IPS-18a (cell line): Measurements from ENCODE around the gene CTTN.

Experiments
- H3K27ac ChIP-seq: one replicate; pipeline ENCODE4 v1.5.1; 2013; ENCODE audit warnings: low read length
- H3K27me3 ChIP-seq: one replicate; pipeline ENCODE4 v1.6.1; 2013; ENCODE audit warnings: mild to moderate bottlenecking, low read length; ENCODE audit not compliant: control insufficient read depth, insufficient read depth
- H3K36me3 ChIP-seq: one replicate; pipeline ENCODE4 v1.6.1; 2013; ENCODE audit warnings: low read depth, low read length; ENCODE audit not compliant: control insufficient read depth
- H3K4me1 ChIP-seq: one replicate; pipeline ENCODE4 v1.6.1; 2013; ENCODE audit warnings: low read depth, low read length; ENCODE audit not compliant: control insufficient read depth
- H3K4me3 ChIP-seq: one replicate; pipeline ENCODE4 v1.5.1; 2013; ENCODE audit warnings: low read length
- H3K9ac ChIP-seq: one replicate; pipeline ENCODE4 v1.6.1; 2013; ENCODE audit warnings: mild to moderate bottlenecking, low read length, moderate library complexity
- H3K9me3 ChIP-seq: one replicate; pipeline ENCODE4 v1.6.1; 2013; ENCODE audit warnings: low read depth, low read length; ENCODE audit not compliant: control insufficient read depth

Gene CTTN

DNA sequence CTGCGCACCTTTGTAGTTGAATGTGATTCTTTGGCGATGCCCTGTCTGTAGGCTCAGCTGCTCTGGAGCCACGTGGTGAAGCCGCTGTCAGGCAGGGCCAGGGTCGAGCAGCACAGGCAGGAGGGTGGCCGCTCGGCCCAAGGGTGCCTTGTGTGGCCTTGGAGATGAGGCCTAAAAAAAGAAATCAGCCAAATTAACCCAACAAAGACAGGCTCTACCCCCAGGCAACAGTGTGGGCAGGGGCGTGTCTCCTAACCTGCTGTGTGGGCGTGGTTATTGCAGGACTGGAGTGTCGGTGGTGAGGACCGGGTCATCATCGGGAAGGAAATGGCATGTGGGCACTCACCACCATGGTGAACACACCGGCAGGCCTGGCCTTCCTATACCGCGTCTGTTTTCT is 34.3 kb downstream of the CTTN start:
- Histone ChIP-seq H3K27me3 (no peaks in the 10 kb centered on the region), H3K27ac (no peak overlapping the region), H3K9me3 (no peaks in the 10 kb centered on the region), H3K9ac (no peak overlapping the region), H3K4me3 (no peak overlapping the region), H3K36me3 (peaks cover 80% of the 10 kb centered on the region), H3K4me1 (no peaks in the 10 kb centered on the region)

DNA sequence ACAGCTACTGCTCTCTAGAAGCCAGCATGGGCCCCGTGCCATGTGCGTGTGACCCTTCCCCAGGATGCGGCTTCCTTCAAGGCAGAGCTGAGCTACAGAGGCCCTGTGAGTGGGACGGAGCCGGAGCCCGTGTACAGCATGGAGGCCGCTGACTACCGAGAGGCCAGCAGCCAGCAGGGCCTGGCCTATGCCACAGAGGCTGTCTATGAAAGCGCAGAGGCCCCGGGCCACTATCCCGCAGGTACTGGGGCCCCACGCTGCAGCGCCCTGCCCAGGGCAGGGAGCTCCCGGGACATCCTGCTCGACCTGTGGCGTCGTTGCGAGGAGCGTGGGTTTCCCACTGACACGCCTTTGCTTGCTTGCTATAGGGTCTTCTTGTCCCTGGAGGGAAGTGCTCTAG is 34.7 kb downstream of the CTTN start:
- Histone ChIP-seq H3K4me1 (no peaks in the 10 kb centered on the region), H3K4me3 (no peak overlapping the region), H3K27ac (no peak overlapping the region), H3K9ac (no peak overlapping the region), H3K9me3 (no peaks in the 10 kb centered on the region), H3K36me3 (peaks cover 78% of the 10 kb centered on the region), H3K27me3 (no peaks in the 10 kb centered on the region)

DNA sequence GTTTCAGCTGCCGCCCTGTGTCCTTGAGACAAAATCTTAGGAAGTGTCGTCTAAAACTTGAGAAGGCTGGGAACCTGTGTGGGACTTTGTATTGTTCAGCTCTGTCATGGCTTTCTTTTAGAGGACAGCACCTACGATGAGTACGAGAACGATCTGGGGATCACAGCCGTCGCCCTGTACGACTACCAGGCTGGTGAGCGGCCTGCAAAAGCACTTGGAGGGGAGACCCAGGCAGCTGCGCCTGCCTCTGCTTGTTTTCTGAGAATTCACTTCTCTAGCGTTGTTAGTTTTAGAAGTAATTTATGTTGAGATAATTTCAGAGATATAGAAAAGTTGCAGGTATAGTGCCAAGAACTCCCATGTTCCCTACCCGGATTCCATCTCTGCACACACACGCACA is 35.2 kb downstream of the CTTN start:
- Histone ChIP-seq H3K9ac (no peak overlapping the region), H3K27ac (no peak overlapping the region), H3K36me3 (peaks cover 76% of the 10 kb centered on the region), H3K9me3 (no peaks in the 10 kb centered on the region), H3K4me1 (no peaks in the 10 kb centered on the region), H3K4me3 (no peak overlapping the region), H3K27me3 (no peaks in the 10 kb centered on the region)

DNA sequence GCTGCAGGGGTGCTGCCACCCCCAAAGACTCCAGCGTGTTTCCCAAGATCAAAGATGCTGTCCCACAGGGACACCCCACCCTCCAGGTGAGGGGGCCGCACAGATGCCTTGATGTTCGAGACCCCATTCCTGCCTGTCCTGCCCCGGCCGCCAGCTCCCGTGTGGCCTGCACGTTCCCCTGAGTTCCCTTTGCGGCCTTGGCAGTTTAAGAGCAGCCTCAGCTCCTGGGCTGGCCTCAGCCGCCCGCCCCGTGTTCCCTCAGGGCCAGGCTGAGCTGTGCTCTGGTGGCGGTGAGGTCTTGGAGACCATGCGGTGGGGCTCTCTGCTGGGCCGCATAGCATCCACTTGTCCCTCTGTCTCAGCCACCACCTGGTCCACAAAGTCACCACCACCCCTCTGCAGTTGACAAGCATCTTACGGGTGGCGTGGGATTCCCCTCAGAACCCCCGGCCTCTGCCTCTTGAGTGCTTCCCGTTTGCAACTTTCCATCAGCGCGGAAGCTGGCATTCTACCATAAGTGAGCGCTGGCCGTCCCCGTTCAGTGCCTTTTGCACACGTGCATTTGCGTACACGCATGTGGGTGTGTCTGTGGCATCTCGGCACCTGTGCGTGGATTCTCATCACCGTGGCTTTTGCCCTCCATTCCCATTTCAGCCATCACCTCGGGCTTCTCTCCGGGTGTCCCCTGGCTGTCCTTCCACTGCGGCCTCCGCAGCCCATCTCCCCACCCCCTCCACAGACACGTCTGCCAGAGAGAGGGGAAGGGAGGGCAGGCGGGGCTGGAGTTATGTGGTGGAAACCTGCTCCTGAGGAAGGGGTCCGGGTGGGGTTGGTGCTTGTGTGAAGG is 35.9 kb downstream of the CTTN start:
- Histone ChIP-seq H3K4me3 (no peak overlapping the region), H3K27ac (no peak overlapping the region), H3K4me1 (no peaks in the 10 kb centered on the region), H3K9me3 (no peaks in the 10 kb centered on the region), H3K36me3 (peaks cover 72% of the 10 kb centered on the region), H3K27me3 (no peaks in the 10 kb centered on the region), H3K9ac (no peak overlapping the region)

DNA sequence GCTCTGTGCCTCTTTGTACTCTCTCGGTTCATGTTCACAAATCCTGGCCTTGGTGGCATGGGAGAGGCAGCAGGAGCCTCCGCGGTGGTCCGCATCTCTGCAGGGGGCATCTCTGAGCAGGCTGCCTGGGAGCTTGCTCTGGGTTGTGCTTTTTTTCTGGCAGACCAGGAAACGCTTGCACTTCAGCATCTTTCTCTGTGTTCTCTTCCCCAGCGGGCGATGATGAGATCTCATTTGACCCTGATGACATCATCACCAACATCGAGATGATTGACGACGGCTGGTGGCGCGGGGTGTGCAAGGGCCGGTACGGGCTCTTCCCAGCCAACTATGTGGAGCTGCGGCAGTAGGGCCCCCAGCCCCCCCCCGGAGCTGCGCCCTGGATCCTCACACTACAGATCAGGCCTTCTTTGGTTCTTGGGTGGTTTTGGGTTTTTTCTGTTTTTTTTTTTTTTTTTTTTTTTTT is 36.5 kb downstream of the CTTN start:
- no peaks in the 10 kb centered on the region for H3K27me3 ChIP-seq
- no peak overlapping the region for H3K4me3 ChIP-seq
- no peaks in the 10 kb centered on the region for H3K4me1 ChIP-seq
- no peaks in the 10 kb centered on the region for H3K9me3 ChIP-seq
- H3K9ac ChIP-seq, result no peak overlapping the region
- H3K36me3 ChIP-seq, result peaks cover 68% of the 10 kb centered on the region
- no peak overlapping the region for H3K27ac ChIP-seq

DNA sequence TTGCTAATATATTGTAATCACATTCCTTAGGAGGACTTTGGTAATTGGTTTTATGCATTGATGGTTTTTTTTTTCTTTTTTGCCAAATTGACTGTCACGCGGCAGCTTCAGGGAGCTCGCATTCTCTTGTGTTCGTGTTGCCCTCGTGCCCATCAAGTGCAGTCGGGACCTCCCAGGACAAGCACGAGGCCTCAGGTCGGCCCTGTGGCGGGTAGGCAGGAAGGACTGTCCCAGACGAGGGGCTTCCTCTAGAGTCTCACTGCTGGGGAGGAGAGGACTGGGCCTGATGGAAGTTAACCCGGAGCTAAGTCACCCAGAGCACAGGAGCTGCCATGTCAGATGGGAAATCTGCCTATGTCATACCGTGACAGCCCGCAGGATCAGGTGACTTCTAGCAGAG is 37.0 kb downstream of the CTTN start:
- Histone ChIP-seq H3K9ac (no peak overlapping the region), H3K9me3 (no peaks in the 10 kb centered on the region), H3K27me3 (no peaks in the 10 kb centered on the region), H3K36me3 (peaks cover 63% of the 10 kb centered on the region), H3K4me1 (no peaks in the 10 kb centered on the region), H3K27ac (no peak overlapping the region), H3K4me3 (no peak overlapping the region)

DNA sequence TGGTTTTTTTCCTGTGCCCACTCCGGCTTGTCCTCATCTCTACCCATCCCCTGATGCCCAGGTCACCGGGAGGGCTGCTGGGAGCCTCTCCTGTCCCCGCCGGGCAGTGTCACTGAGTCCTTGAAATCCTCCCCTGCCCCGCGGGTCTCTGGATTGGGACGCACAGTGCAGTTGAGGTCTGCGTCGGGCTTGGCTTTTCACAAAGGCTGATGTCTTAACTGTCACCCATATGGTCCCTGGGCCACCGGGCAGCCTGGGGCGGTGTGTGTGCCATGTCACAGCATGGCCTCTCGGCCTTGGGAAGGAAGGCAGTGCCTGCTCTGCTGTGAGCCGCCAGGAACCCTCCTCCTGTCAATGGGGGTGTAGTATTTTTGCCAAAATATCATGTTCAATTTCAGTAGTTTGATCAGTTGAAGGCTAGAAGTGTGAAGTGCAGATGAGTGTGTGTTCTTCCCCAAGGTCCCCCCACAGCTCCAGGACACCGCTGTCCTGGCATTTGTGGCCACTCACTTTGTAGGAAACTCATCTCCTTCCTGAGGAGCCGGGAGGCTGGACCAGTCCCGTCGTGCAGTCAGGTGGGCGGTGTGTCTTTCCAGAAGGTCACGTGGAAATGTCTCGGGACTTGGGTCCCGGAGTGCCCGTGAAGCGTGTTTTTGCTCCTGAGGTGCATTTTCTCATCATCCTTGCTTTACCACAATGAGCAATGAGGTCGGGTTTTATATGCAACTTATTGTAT is 37.6 kb downstream of the CTTN start:
- H3K36me3 ChIP-seq, result peaks cover 57% of the 10 kb centered on the region
- H3K27ac ChIP-seq, result no peak overlapping the region
- no peak overlapping the region for H3K4me3 ChIP-seq
- H3K9me3 ChIP-seq, result no peaks in the 10 kb centered on the region
- H3K9ac ChIP-seq, result no peak overlapping the region
- H3K27me3 ChIP-seq, result no peaks in the 10 kb centered on the region
- H3K4me1 ChIP-seq, result no peaks in the 10 kb centered on the region

DNA sequence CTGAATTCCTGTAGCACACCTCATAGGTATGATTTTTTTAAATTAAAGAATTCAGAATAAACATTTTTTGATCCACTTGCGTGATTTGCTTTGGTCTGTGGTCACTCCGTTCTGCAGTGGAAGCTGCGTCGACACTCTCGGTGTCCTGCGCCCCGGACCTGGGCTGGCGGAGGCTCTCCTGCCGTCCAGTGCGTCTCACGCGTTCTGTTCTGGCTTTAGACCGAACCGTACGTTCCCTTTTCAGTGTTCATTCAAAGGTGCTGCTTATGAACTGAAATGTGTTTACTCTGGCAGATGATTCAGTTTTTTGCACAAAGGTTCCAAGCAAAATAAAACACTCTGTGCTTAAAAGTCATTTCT is 38.2 kb downstream of the CTTN start:
- no peaks in the 10 kb centered on the region for H3K9me3 ChIP-seq
- H3K4me1 ChIP-seq, result no peaks in the 10 kb centered on the region
- H3K9ac ChIP-seq, result no peak overlapping the region
- H3K36me3 ChIP-seq, result peaks cover 52% of the 10 kb centered on the region
- no peak overlapping the region for H3K27ac ChIP-seq
- H3K4me3 ChIP-seq, result no peak overlapping the region
- H3K27me3 ChIP-seq, result no peaks in the 10 kb centered on the region

DNA sequence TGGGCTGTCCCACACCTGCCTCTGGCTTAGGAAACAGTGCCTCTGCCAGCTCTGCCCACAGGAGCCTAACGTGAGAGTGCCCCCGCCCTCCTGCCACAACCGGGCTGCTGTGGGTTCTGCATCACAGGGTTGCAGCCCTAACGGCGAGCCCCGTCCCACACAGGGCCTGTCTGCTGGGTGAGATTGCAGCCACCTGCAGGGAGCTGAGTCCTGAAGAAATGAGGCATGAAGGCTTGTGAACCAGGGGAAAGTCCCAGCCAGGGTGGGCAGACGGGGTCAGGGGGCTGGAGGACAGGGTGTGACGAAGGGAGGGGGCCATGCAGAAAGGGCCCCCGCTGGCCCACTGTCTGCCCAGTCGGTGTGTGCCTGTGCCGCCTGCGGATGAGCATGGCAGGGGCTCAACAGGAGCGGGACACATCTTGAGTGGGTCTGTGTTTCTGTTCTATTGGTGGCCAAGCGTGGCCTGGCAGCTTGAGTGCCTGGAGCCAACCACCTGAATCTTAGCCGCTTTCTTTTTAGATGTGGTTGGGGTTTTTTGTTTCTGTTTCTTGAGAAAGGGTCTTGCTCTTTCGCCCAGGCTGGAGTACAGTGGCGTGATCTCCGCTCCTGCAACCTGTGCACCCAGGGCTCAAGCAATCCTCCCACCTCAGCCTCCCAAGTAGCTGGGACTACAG is 38.9 kb downstream of the CTTN start:
- no peak overlapping the region for H3K27ac ChIP-seq
- H3K9me3 ChIP-seq, result no peaks in the 10 kb centered on the region
- H3K36me3 ChIP-seq, result peaks cover 44% of the 10 kb centered on the region
- no peak overlapping the region for H3K4me3 ChIP-seq
- H3K4me1 ChIP-seq, result no peaks in the 10 kb centered on the region
- H3K9ac ChIP-seq, result no peak overlapping the region
- no peaks in the 10 kb centered on the region for H3K27me3 ChIP-seq

DNA sequence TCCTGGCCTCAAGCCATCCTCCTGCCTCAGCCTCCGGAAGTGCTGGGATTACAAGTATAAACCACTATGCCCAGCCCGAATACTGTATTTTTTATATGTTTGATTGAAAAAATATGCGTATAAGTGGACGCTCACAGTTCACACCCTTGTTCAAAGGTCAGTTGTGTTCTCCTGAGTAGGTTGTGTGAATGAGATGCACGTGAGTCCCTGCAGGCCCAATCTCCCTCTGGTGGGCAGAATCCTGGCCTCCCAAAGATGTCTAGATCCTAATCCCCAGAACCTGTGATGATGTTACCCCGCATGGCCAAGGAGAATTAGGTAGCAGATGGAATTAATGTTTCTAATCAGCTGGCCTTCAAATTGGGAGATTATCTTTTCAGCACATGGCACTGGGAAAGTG is 41.9 kb downstream of the CTTN start:
- H3K4me3 ChIP-seq, result no peak overlapping the region
- no peaks in the 10 kb centered on the region for H3K9me3 ChIP-seq
- no peaks in the 10 kb centered on the region for H3K4me1 ChIP-seq
- H3K27ac ChIP-seq, result no peak overlapping the region
- H3K27me3 ChIP-seq, result no peaks in the 10 kb centered on the region
- peaks cover 16% of the 10 kb centered on the region for H3K36me3 ChIP-seq
- no peak overlapping the region for H3K9ac ChIP-seq

DNA sequence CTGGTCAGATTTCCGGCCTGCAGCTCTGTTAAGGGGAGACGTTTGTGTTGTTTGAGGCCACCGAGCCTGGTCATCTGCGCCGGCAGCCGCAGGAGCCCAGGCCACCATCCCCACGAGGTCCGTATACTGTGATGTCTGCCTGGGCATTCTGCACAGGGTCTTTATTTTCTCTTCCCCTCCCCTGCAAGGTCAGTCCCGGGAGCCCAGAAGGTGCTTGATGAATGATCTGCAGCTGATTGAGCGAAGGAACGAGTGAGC is 45.4 kb downstream of the CTTN start:
- Histone ChIP-seq H3K4me3 (no peak overlapping the region), H3K9me3 (no peaks in the 10 kb centered on the region), H3K27me3 (no peaks in the 10 kb centered on the region), H3K9ac (no peak overlapping the region), H3K4me1 (no peaks in the 10 kb centered on the region), H3K27ac (no peak overlapping the region), H3K36me3 (no peaks in the 10 kb centered on the region)
